Amniotic epithelial cell (primary cell): ENCODE measurements around the gene CLSTN2.

Experiments used
- DNase-seq: peaks from one replicate; pipeline ENCODE4 v3.0.0-alpha.2; 2010; ENCODE audit warnings: low read depth

Gene CLSTN2

GRCh38 chr3:140601881-140602280 is 666.9 kb downstream of the CLSTN2 start:
- no peak for DNase-seq

- DNase-seq, result peak; percentile 1
Observed at GRCh38 chr3:140602781-140603180, 667.8 kb downstream of the CLSTN2 start.

- DNase-seq, result no peak
Observed at GRCh38 chr3:140603766-140604165, 668.8 kb downstream of the CLSTN2 start.

GRCh38 chr3:140610544-140610943 is 675.6 kb downstream of the CLSTN2 start:
- DNase-seq, result no peak

GRCh38 chr3:140614001-140614400 is 679.0 kb downstream of the CLSTN2 start:
- DNase-seq, result no peak

- DNase-seq, result no peak
Observed at GRCh38 chr3:140617135-140617534, 682.1 kb downstream of the CLSTN2 start.

GRCh38 chr3:140626856-140627255 is 691.9 kb downstream of the CLSTN2 start:
- DNase-seq, result no peak
